Transverse colon (tissue), 3 donors: ENCODE results near the gene CDC42BPB.

Source experiments
- EP300 ChIP-seq: sonication (generic); formaldehyde crosslinking; IDR thresholded peaks from one replicate; pipeline ENCODE4 v1.6.1; 2017; ENCODE audit warnings: antibody characterized with exemption, low read depth
- TF ChIP-seq, protein P1 (sequence below), 5 experiments: fragments of 200-600 bp in 3 of 5; fragments of 450-650 bp in 2 of 5; sonication (generic) in 3 of 5; IDR thresholded peaks; 1 replicate in 2 of 5; 2 replicates in 3 of 5; pipeline ENCODE4 v1.5.1; 2016 to 2017; ENCODE audit warnings: antibody characterized with exemption in 5 of 5, inconsistent platforms in 3 of 5, mild to moderate bottlenecking in 2 of 5, moderate library complexity in 1 of 5

GRCh38 chr14:103022002-103022684 lies 35.2 kb downstream of the CDC42BPB start:
- no peak for TF ChIP-seq EP300
- TF ChIP-seq, protein P1, sequence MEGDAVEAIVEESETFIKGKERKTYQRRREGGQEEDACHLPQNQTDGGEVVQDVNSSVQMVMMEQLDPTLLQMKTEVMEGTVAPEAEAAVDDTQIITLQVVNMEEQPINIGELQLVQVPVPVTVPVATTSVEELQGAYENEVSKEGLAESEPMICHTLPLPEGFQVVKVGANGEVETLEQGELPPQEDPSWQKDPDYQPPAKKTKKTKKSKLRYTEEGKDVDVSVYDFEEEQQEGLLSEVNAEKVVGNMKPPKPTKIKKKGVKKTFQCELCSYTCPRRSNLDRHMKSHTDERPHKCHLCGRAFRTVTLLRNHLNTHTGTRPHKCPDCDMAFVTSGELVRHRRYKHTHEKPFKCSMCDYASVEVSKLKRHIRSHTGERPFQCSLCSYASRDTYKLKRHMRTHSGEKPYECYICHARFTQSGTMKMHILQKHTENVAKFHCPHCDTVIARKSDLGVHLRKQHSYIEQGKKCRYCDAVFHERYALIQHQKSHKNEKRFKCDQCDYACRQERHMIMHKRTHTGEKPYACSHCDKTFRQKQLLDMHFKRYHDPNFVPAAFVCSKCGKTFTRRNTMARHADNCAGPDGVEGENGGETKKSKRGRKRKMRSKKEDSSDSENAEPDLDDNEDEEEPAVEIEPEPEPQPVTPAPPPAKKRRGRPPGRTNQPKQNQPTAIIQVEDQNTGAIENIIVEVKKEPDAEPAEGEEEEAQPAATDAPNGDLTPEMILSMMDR (IDR thresholded peaks at IDR 0.05), result no peak
